Left ventricle myocardium superior (tissue), 1 donor: ENCODE results near the gene SCN10A. TPM values are rescaled to one million over a fixed set of nuclear protein-coding genes. Genes with fewer than 3 reads are reported as not detected.
A peak's percentile ranks its signal among the peaks of the same experiment; 100 is the strongest.

Source experiments
- ATAC-seq: fragments of 200-7000 bp; cut with Tn5 transposase; one replicate; pipeline ENCODE4 v1.9.1; 2020; ENCODE audit warnings: mild to moderate bottlenecking, moderate library complexity
- DNase-seq: peaks from one replicate; pipeline ENCODE4 v3.0.0-alpha.2; 2020
- intact Hi-C: fragments of 100-400 bp; cut with micrococcal nuclease; formaldehyde crosslinking; loops from one replicate; pipeline ENCODE4 v1.11.0; 2022
- total RNA-seq: library from RNA; stranded (reverse); fragmentation: NEBNext Ultra II Directional; extraction: Animal tissue kit (Norgen Biotek cat#: 25700); gene quantifications from one replicate; pipeline ENCODE4 v1.2.1, GENCODE V29; 2021
- donor health status: DM: no; HTN: yes; CAD: no; lungs with severe emphysema.

The SCN10A gene
- total RNA-seq, 1 donor from 2014 or later: 0.02 TPM

DNA sequence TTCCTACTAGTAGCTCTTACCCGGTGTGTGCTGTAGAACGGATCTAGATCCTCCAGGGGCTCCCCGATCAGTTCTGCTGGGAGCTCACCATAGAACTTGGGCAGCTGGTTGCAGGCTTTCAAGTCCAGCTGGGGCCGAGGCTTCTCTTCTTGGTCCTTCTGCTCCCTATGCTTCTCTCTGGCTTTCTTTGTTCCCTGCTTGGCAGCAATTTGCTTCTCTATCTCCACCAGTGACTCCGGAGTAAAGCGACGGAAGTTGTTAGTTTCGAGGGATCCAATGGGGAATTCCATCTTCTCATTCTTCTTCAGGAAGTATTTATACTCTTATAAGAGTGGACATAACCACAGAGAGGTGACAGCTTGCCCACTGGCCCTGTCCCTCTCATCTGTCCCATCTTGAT, 22.3 kb downstream of the SCN10A start:
- intact Hi-C loops: no loop called here
- no peak for DNase-seq
- ATAC-seq: no peak

GRCh38 chr3:38792983-38793382, 23.0 kb downstream of the SCN10A start:
- intact Hi-C loops: no loop called here
- ATAC-seq: no peak

GRCh38 chr3:38782148-38782547, 33.9 kb downstream of the SCN10A start:
- DNase-seq: no peak
- no peak for ATAC-seq
- intact Hi-C loops: no loop called here

More at GRCh38 chr3:38792983-38793382, 23.0 kb downstream of the SCN10A start:
- no peak for DNase-seq

DNA sequence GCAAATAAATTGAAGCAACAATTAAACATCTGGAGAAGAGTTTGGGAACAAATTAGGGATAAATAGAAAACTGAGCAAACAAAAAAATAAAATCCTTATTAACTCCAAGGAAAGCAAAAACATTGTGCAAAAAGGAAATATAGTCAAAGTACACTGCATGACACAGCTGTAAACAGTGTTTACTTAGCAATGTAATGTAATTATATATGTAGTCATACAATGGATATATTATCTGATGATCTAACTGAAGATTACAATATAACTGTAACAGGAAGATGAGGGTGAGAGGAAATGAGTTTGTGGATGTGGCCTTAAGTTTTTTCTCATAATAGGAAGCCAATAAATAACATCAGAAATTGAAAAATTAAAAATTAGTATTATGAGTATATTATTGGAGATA, 42.5 kb downstream of the SCN10A start:
- DNase-seq (no peak), ATAC-seq (no peak)
- intact Hi-C loops: no loop called here

DNA sequence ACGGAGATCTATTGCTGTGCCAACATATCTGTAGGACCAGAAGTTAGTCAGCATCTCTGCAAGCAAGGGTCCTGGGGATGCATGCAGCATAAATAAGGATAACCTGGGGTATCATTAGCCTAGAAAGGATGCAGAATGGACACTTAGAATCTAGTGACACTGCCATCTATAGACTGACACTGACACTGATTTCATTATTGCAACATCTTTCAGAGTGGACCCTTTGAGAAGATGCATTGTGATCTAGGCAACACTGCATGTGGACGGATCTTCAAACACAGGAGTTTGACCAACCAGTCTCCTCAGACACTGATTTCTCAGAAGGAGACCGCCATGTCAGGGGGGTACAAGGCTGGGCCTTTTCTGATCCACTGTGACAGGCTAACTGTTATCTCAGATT, 52.4 kb downstream of the SCN10A start:
- ATAC-seq (no peak), DNase-seq (no peak)
- intact Hi-C loops: no loop called here

GRCh38 chr3:38758557-38758956, 57.5 kb downstream of the SCN10A start:
- ATAC-seq: no peak
- intact Hi-C loops: no loop called here
- no peak for DNase-seq

GRCh38 chr3:38757721-38758120, 58.3 kb downstream of the SCN10A start:
- intact Hi-C loops: no loop called here
- no peak for ATAC-seq
- no peak for DNase-seq

DNA sequence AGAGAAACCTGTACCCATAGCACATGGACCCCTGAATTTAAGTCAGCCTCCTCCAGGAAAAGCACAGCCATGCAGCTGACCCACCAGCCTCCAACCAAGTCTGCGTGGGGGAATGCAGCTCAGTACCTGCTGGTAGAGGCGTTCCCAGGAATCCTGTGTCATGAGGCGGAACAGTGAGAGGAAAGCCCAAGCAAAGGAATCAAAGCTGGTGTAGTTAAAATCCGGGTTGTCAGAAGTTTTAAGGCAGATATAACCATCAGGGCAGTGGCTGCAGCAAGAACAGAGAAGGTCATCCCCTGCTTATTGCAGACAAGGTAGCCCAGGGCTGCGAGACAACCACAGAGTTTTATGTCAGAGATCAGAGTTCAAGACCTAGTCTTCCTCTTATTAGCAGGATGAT, 59.1 kb downstream of the SCN10A start:
- no peak for ATAC-seq
- intact Hi-C loops: no loop called here

DNA sequence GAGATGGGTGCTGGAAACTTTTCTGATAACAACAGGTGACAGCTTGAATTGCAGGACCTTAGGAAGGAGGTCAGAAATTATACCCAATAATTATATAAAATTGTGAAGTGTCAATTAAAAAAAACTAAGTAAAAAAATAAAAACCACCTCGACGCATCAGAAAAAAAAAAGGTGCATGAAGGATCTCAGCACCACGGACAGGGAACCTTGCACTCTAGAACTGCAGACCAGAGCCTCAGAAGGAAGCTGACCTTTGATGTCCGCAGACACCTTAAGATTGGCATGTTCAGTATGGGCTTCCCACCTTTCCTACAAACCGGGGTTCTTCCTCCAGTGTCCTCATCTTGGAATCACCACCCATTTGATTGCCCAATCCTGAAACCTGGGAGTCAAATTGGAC, 60.9 kb downstream of the SCN10A start:
- no peak for DNase-seq
- ATAC-seq: no peak

More for the DNA sequence above, 59.1 kb downstream of the SCN10A start:
- no peak for DNase-seq

DNA sequence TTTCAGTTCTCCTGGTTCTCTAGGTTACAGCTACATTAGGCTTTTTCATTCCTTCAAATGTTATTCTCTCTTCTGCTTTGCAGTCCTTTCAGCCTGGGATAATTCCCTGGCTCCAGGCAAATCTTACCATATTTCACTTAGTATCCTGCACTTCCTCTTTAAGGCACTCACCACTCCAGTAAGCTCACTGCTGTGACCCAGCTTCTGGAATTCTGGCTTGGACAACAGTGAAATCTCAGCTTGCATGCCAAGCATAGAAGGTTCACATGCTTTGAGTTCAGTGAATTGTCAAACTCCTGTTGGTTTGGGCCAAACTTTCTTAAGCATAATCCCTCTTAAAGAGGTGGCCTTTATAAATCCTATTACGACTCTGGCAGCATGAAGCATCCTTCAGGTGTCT, 69.4 kb downstream of the SCN10A start:
- ATAC-seq: peak; percentile 29
- DNase-seq: no peak
- intact Hi-C loops: no loop called here

More for the DNA sequence above, 60.9 kb downstream of the SCN10A start:
- intact Hi-C loops: no loop called here

GRCh38 chr3:38743043-38743442, 73.0 kb downstream of the SCN10A start:
- ATAC-seq: no peak
- no peak for DNase-seq
- intact Hi-C loops: no loop called here

DNA sequence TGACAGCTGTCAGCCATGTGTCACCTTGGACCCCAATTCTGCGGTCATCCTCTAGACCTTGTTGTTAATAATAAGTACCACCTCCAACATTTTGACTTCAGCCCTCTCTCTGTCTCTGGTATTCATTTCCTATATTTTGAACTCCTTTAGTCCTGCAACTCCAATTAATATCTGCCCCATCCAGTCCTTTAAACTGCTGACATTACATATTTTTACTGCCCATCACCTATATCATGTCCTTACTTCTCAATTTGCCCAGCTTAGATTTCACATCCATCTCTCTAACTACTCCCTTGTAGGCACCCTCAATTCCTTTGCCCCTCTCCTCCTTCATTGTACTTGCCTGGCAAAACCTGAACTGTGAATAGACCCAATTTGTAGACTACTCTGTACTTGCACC, 73.5 kb downstream of the SCN10A start:
- DNase-seq (no peak), ATAC-seq (no peak)
- intact Hi-C loops: no loop called here

DNA sequence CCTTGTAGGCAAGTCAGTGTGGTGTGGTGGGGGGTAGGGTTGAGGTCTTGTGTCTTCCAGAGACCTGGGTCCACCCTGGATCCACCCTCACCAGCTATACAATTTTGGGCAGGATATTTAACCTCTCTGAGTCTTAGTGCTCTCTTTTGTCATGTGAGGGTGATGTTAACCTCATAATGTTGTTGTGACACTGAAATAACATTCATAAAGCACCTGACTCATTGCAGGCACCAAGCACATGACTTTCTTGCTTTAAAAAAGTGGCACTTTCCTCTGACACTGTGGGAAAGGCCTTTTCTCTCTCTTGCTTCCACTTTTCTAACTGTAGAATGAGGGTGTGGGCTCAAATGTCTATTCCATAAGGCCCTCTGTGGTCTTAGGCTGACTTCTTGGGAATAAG, 75.5 kb downstream of the SCN10A start:
- intact Hi-C loops: no loop called here
- DNase-seq (no peak), ATAC-seq (no peak)

DNA sequence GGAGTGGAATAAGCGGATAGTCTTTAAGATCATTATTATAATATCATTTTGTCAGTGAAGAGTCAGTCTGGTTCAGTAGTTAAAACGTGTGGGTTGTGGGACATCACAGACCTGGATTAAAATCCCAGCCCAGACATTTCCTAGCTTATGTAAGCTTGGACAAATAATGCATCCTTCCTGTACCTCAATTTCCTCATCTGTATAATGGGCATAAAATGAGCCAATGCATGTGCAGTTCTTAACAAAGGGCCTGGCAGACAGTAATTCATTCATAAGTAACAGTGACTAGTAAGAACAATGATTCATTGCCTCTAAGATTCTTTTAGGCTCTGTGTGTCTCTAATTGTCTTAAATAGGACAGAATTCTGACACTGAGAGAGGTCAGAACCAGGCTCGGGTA, 76.1 kb downstream of the SCN10A start:
- intact Hi-C loops: loop anchor here (10.0 kb wide), 1 partner anchor 105 kb away; no protein-coding TSS in a partner anchor
- no peak for ATAC-seq
- no peak for DNase-seq

DNA sequence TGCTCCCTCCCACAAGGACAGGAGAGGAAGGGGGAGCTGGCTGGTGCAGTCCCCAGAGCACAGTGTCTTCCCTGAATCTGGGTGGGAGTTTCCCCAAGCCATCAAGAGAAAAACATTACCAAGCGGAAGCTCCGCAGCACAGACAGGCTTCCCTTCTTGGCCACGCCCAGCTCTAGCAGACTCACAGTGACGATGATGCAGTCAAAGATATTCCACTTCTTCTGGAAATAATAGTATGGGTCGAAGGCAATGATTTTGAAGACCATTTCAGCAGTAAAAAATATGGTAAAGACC, 76.7 kb downstream of the SCN10A start:
- intact Hi-C loops: loop anchor here (10.0 kb wide), 1 partner anchor 105 kb away; no protein-coding TSS in a partner anchor
- DNase-seq (no peak), ATAC-seq (no peak)

DNA sequence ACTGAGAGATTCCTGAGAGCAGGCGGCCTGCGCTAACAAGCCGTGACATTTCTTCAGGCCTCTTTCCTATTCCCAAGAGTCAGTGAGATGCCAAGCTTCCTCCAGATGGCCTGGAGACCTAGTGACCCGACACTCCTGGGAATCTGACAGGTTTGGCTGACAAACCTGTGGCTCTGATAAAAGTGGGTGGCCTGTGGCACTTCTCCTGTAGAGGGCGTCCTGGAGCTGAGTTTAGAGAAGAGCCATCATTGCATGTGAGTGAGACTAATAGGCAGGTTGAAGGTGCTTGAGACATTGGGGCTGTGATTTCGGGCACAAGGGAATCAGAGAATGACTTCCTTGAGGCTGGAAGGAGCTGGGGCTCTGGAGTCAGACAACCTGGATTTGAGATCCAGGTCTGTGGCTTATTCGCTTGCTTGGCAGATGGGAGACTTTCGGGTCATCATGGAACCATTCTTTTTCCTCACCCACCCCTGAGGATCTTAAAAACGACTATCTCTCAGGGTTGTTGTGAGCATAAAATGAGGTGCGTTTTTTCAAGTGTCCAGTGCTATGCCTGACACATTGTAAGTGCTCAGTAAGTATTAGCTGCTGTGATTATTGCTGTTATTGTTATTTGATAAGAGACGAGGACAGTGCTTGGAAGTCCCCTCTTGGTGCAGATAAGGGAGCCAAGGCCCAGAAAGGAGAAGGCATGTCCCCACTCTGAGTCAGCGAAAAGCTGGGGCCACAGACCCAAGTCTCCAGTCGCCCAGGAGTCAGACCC, 77.2 kb downstream of the SCN10A start:
- no peak for DNase-seq
- peak; percentile 43 for ATAC-seq
- intact Hi-C loops: loop anchor here (10.0 kb wide), 1 partner anchor 106 kb away; no protein-coding TSS in a partner anchor

- intact Hi-C loops: loop anchor here (10.0 kb wide), 1 partner anchor 113 kb away; no protein-coding TSS in a partner anchor
- no peak for ATAC-seq
- no peak for DNase-seq
Measured at GRCh38 chr3:38731522-38731921, 84.5 kb downstream of the SCN10A start.

DNA sequence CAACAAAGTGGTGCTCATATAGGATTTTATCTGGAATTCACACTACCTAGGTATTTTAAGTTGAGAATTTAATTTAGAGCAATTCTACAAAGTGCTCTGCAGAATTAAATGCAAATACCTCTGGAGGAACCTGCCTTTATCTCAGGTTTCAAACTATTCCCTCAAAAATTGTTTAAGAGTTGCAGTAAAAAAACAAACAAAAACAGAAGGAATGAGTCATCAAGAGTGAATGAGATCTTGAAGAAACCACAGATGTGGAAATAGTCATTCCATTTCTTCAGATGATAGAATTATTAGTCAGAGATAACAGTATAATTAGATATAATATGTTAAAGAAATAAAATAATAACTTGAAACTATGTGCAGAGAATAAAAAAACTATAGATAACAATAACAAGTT, 85.7 kb downstream of the SCN10A start:
- ATAC-seq (no peak), DNase-seq (no peak)
- intact Hi-C loops: loop anchor here (10.0 kb wide), 1 partner anchor 115 kb away; no protein-coding TSS in a partner anchor

DNA sequence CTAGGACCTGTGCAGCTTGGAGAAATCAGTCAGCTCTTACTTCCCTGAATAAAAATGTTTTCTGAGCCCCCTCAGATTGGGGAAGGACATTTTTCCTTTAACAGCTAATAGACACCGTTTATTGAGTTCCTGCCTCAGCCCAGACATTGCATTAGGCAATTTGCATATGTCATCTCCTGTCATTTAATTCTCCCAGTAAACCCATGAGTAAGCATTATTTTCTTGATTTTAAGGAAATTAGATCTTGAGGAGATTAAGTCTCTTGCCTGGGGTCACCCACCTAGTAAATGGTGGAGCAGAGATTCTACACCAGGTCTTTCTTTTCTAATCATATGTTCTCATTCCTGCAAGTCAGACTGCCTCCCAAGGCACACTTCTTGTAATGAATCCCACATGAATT, 88.0 kb downstream of the SCN10A start:
- no peak for ATAC-seq
- DNase-seq: no peak
- intact Hi-C loops: no loop called here

DNA sequence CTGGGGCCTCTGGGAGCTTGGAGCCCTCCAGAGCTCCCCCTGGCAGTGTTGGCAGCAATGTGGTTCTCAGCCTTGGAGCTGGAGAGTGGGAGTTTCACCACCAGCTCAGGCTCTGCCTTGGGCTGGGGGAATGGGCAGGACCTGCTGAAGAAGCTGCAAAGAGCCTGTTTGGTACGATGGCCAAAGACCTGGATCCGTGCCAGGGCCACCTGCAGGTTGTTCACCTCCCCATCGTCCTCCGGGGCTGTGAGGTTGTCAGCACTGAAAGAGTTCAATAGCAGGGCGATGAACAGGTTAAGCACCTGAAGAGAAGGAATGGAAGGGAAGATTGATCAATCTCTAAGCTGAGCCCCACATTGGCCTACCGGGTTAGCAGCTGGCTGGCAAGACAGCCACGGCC, 89.3 kb downstream of the SCN10A start:
- intact Hi-C loops: no loop called here

DNA sequence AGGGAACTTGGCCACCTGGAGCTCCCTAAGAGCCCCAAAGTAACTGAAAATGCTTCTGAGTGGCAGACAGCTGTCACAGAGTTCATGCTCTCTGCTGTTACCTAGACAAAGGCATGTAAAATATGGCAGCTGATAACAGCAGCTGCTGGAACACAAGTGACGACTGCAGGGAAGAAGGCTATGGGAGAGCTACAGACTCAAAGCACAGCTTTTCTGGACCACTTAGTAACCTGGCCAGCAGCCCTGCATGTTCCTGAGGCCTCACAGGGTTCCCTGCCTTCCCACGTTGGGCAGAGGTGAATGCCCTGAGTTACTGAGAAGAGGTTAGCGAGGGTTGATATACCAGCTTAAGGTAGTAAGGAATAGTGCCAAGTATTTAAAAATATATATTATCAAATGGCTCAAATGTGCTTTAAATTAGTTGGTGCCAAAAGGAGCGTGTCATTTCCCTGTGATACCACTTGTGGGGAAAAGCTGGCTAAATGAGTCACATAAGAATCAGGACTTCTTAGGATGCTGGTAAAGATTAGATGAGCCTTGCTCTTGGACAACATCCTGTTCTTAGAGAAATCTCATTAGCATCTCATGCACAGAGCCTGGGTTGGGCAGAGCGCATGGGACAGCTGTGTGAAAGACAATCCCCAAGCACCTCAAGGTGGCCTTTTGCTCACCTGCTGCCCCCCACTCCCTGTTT, 90.1 kb downstream of the SCN10A start:
- ATAC-seq (peak; percentile 93), DNase-seq (peak; percentile 84)
- intact Hi-C loops: no loop called here

More for the DNA sequence above, 89.3 kb downstream of the SCN10A start:
- no peak for ATAC-seq
- no peak for DNase-seq
